ENCODE data around the gene SIRT7. TPM values are rescaled to one million over a fixed set of nuclear protein-coding genes. Genes with fewer than 3 reads are reported as not detected.
"Not testable (repeated sequence)": the region's sequence is repeated elsewhere in the genome, so short reads cannot be mapped to it uniquely, and the experiment has no call there.

SIRT7 gene
- total RNA-seq, 1 experiment from 2014 or later, result 8.7 TPM

- DNase-seq (ENCODE audit: low spot score), result no peak
These were observed 37.2 kb upstream of the SIRT7 start for GRCh38 chr17:81955058-81955681.

- DNase-seq (ENCODE audit: low spot score), result no peak
These were observed 36.4 kb upstream of the SIRT7 start for GRCh38 chr17:81954131-81955057.

DNA sequence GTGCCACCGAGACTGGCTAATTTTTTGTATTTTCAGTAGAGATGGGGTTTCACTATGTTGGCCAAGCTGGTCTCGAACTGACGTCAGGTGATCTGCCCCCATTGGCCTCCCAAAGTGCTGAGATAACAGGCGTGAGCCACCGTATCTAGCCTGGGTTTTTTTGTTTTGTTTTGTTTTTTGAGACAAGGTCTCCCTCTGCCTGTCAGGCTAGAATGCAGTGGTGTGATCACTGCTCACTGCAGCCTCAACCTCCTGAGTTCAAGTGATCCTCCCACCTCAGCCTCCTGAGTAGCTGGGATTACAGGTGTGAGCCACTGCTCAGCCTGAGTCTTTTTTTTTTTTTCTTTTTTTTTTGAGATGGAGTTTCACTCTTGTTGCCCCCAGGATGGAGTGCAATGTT lies 35.5 kb upstream of the SIRT7 start:
- DNase-seq (ENCODE audit: low spot score), result not testable (repeated sequence)

- no peak for DNase-seq (ENCODE audit: low spot score)
These were observed 34.8 kb upstream of the SIRT7 start for GRCh38 chr17:81952792-81953228.

DNA sequence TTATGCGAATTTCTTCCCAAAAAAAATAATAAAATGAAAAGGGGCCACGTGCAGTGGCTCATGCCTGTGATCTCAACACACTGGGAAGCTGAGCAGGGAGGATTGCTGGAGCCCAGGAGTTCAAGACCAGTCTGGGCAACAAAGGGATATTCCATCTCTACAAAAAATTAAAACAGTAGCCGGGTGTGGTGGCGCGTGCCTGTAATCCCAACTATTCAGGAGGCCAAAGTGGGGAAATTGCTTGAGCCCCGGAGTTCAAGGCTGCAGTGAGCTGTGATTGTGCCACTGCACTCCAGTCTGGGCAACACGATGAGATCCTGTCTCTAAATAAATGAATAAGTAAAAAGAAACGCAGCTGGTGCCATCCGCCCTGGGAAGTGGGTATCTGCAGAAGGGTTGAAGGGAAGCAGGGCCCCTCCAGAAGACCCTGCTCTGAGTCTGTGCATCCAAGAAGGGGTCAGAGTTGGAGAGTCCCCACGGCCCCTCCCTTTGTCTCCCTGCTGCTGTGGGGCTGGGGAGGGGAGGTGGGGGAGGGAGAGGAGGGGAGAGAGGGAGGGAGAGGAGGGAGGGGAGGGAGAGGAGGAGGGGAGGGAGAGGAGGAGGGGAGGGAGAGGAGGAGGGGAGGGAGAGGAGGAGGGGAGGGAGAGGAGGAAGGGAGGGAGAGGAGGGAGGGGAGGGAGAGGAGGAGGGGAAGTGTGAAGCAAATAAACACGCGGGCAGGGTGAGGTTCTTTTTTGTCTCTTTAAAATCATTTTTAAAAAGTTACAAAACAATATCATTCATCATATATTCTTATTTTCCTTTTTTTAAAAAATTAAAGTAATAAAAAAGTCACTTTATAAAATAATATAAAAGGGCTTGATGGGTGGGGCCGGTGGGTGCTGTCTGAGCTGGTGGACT lies 34.1 kb upstream of the SIRT7 start:
- no peak for DNase-seq (ENCODE audit: low spot score)

DNA sequence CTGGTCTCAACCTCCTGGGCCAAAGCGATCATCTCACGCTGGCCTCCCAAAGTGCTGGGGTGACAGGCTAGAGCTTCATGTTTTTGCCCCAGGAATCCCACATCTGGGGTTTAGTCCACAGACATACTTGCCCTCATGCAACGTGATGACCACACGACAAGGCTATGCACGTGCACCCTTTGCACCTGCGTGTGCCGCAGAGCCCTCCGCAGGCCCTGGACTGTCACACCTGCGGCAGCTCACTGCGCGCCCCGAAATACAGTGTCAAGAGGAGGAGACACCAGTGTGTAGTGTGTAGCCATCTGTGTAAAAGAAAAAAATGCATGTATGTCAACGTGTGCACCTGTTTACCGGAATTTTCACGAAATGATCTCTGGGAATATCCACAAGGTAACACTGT lies 32.5 kb upstream of the SIRT7 start:
- DNase-seq (ENCODE audit: low spot score), result no peak

DNA sequence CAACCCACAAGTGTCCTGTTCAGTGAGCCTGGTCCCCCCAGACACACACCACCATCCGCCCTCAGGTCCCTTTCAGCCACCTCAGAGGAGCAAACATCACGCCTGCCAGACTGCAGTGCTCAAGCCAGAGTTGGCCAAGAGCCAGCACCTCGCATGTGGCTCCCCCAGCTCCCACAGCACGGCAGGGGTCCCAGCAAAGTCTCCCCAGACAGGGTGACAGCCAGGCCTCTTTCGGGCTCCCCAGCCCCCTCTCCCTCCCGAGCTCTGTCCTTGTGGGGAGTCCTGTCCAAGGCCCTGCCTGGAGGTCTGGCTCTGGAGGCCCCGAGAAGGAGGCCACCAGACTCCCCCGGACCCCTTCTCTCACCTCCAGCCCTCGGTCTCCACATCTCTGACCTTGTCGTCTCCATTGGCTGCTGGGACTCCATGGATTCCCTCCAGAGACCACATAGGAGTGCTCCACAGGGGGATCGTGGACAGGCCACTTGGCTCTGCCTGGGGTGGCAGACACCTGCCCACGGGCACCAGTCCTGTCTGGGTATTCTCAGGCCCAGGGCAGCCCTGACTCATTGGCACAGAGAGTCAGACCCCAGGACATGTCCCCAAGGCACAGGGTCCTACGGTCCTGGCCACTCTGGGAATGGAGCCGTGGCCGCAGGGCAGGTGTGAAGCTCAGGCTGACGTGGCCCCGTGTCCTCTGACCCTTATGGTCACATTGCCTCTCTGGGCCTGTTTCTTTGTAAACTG lies 30.8 kb upstream of the SIRT7 start:
- DNase-seq (ENCODE audit: low spot score), result no peak

DNA sequence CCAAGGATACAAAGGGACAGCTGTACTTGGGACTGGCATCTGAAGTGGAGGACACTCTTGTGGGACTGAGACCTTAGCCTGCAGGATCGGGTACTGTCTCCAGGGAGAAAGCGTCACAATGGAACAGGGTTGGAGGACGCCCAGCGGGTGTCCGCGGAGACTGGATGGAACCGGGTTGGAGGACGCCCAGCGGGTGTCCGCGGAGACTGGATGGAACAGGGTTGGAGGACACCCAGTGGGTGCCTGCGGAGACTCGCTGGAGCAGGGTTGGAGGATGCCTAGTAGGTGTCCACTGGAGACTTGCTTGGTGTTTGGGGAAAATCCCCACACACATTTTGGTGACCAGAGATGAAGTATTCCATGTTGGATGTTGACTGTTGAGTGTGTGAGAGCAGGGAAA lies 29.2 kb upstream of the SIRT7 start, which contains the start of gene MYADML2:
Gene MYADML2 (minus strand): TSS at position 45 of the 400 bp plus-strand sequence. CDS start 5,492 bp downstream, outside the sequence.
- no peak for DNase-seq (ENCODE audit: low spot score)

GRCh38 chr17:81944858-81945257 lies 26.9 kb upstream of the SIRT7 start:
- DNase-seq (ENCODE audit: low spot score), result no peak

DNA sequence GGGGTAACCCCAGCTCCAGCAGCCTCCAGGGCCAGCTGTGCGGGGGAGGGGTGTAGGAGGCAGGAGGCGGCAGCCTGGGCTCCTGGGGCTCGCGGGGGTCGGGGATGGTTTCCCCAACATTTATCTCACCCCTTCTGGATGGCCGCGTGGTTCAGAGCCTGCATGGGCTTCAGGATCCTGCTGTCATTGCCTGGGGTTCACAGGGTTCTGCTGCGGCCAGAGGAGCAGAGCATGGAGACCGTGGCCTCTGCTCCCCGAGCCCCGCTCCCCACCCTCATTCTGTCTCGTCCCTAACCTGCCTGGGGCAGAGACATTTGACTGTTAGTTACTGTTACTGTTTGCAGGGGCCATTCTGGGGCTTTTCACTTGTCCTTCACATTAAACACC lies 24.2 kb upstream of the SIRT7 start:
- DNase-seq (ENCODE audit: low spot score), result no peak

DNA sequence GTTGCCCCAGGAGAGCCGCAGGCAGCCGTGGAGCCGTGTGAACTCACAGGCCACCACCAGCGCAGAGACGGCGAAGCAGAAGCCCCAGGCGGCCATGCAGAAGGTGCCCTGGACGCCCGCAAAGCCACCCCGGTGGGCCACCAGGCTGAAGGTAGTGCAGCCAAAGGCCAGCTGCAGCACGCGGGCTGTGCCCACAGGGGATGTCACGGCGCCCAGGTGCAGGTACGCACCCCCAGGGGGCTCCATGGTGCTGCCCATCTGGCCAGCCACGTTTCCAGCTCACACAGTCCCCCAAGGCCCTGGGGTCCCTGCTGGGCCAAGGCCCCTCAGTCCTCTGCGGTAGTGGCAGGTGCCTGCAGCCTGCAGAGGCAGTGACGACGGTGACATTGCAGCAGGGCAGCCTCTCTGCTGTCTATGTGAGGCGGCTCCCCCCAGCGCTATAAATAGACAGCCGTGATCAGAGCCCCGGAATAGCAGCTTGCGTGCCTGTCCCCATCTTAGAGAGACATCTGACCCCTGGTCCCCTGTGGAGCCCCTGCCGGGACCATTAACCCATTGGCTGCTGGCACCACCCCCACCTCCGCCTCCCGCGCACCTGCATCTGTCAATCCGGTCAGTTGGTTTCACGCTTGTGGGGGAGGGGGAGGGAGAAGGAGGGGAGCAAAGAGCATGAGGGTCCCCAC lies 23.6 kb upstream of the SIRT7 start:
- DNase-seq (ENCODE audit: low spot score), result no peak

GRCh38 chr17:81940538-81941483 lies 22.8 kb upstream of the SIRT7 start:
- no peak for DNase-seq (ENCODE audit: low spot score)

DNA sequence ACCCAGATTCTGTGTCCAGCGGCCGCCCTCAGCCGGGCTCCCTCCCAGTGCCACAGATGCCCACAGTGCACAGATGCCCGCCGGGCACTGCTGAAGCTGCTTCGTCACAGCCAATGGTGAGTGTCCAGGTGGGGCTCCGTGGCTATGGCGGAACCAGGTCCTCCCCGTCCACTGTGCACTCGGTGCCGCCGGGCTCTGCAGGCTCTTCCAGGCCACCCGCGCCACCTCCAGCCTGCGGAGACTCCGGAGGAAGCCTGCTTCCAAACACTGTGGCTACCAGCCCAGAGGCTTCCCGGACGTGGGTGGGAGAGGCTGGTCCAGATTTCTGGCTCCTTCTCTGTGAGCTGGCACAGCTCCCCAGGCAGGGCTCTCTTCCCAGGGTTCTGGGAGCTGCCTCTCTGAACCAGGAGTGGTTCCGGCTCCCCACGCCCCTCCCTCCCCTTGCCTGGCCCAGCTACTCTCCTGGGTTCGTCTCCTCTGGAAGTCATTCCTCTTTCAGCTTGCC lies 22.0 kb upstream of the SIRT7 start:
- no peak for DNase-seq (ENCODE audit: low spot score)

GRCh38 chr17:81939218-81939617 lies 21.2 kb upstream of the SIRT7 start:
- DNase-seq (ENCODE audit: low spot score), result no peak

GRCh38 chr17:81935709-81936084 lies 17.7 kb upstream of the SIRT7 start:
- DNase-seq (ENCODE audit: low spot score), result no peak

DNA sequence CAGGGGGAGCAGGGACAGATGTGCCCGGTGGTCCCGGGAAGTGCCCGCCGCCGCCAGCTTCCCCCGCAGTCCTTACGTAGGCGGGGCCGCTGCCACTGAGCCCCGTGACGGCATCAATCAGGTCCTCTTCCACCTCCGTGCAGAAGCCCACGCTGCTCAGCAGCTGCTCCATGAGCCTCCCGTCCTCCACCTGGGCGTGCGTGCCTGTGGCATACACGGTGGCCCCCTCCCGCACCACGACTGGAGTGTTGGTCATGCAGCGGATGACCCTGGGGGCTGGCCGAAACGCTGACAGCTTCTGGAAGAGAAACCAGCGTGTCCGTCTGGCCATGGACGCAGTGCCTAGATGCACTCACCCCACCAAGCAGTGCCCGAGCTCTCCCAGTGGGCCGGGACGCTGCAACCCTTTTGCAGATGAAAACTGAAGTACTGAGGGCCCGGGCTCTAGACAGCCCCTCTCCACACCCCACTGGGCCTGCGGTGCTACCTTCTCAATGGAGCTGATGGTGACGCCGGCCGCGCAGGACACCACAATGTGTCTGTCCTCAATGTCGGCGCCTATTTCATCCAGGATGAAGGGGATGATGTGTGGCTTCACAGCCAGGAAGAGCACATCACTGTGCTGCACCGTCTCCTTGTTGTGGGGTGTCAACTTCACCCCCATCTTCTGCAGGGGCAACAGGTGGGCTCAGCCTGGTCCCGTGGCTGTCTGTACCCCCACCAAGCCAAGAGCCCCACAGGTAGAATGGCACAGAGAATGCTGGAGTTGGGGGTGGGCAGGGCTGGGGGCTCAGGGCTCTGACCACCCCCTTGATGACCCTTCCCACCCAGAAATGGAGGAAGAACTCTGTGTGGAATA lies 17.1 kb upstream of the SIRT7 start:
- DNase-seq (ENCODE audit: low spot score), result no peak

DNA sequence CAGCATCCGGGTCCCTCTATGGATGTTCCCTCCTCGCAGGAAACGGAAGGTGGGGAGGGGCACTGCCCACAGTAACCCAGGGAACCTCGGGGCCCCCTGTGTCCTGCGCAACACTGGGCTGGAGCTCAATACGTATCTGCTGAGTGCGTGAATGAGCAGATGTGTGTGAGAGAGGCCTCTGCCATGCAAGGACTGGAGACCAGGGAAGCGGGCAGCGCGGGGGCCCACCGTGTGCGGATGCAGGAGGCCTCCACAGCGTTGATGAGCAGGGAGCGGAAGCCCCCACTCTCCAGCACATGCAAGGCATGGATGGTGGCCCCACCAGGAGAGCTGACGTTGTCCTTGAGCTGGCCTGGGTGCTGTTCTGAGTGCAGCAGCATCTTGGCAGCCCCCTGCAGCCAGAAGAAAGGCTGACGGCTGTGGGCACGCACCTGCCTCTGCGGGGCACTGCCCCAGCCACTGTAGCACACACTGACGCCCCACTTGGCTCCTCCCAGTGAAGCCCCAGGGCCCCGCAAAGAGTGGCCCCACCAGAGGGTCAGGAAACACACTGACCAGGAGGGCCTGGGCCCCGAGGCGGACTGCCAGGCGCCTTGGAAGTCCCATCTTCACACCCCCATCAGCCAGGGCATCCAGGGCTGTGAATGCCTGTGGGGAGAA lies 16.3 kb upstream of the SIRT7 start:
- DNase-seq (ENCODE audit: low spot score), result no peak

DNA sequence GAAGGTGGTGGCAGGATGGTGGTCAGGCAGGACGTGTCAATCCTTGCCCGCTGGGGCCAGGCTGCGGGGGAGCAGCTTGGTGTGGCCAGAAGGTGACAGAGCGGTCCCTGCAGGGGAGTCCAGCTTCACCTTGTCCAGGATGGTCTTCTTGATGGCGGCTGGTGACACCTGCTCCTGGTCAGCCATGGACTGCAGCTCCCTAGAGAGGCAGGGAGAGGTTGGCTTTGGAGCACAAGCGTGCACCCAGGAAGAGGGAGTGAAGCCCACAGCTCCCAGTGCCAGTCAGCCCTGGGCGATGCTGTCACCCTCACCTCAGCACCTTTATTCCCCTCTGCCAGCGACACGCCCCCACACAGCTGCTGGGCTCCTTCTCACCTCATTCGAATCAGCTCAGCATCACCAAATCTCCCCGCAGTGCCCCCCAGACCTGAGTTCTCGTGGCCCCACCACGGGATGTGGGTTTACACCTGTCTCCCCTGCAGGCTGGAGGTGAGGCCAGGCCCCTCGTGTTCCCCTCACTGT lies 15.3 kb upstream of the SIRT7 start:
- no peak for DNase-seq (ENCODE audit: low spot score)

Data from H4 (cell line).